ENCODE results near the gene IKZF4. TPM values are rescaled to one million over a fixed set of nuclear protein-coding genes. Genes with fewer than 3 reads are reported as not detected.

The IKZF4 gene
- 3.9 and 4.7 TPM in 2 replicates for polyA plus RNA-seq (2011; rRNA removed)
- polyA minus RNA-seq (2011; rRNA and poly(A)+ RNA removed): 5.3 and 7.0 TPM in 2 replicates

DNA sequence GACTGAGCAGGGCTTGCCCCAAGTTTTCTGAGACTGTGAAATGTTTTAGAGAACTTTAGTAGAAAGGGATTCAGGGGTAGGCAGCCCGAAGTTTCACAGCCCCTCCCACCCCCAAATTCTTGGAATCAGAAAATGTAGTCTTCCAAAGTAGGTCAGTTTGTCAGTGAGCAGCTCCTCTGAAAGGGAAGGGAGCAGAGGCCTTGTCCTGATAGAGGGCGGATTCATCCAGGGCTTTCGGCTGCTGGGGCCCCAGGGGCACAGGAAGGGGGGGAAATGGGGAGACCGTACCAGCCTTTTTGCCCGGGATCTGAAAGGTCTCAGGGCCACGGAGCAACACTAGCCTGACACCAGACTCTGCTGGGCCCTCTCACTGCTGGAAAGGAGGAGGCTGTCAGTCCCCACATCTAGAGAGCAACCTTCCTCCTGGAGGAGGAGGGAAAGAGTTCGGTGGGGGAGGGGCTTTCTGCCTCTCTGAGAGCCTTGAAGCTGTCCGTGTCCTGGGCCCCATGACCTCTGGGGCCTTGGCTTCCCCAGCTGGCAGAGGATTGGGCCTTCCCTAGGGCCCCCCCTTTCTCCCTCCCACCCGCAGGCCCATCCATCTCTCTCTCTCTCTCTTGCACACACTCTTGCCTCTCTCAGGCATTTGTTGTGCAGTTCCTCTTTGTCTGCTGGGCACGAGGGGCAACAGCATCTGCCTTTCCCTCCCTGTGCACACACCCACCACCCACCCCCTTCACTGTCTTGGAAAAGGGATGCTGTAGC lies at the start of gene IKZF4:
TSS of gene IKZF4 (plus strand) at position 621 of the 762 bp plus-strand sequence. CDS start 451 bp downstream, outside the sequence.
- CTCF ChIA-PET: interaction anchor here (0.6 to 4.2 kb wide), 3 partner anchors 9 to 26 kb away, joined by 3 to 25 read pairs (median 18); partner anchors contain the start of gene SUOX
- Histone ChIP-seq H3K27ac (ENCODE audit: low read depth, low read length) (peak within 1 kb of the TSS; percentile 57), H3K27me3 (ENCODE audit: control insufficient read depth, insufficient read depth, low read length) (no peaks in the 10 kb centered on the region), H3K4me3 (ENCODE audit: low read depth, low read length) (peak within 1 kb of the TSS; percentile 57), H3K9me3 (ENCODE audit: control insufficient read depth, insufficient read depth, low read length) (no peaks in the 10 kb centered on the region)
- no peak for DNase-seq (ENCODE audit: low read depth, low spot score)
- POLR2A ChIA-PET: interaction anchor here (0.6 to 2.9 kb wide), 9 partner anchors 9 to 1829 kb away, joined by 3 to 20 read pairs (median 4); partner anchors contain the start of genes PA2G4, RAB5B and SUOX
- TF ChIP-seq, protein P1, sequence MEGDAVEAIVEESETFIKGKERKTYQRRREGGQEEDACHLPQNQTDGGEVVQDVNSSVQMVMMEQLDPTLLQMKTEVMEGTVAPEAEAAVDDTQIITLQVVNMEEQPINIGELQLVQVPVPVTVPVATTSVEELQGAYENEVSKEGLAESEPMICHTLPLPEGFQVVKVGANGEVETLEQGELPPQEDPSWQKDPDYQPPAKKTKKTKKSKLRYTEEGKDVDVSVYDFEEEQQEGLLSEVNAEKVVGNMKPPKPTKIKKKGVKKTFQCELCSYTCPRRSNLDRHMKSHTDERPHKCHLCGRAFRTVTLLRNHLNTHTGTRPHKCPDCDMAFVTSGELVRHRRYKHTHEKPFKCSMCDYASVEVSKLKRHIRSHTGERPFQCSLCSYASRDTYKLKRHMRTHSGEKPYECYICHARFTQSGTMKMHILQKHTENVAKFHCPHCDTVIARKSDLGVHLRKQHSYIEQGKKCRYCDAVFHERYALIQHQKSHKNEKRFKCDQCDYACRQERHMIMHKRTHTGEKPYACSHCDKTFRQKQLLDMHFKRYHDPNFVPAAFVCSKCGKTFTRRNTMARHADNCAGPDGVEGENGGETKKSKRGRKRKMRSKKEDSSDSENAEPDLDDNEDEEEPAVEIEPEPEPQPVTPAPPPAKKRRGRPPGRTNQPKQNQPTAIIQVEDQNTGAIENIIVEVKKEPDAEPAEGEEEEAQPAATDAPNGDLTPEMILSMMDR (IDR thresholded peaks at IDR 0.05; ENCODE audit: low read depth, low read length): no peak

DNA sequence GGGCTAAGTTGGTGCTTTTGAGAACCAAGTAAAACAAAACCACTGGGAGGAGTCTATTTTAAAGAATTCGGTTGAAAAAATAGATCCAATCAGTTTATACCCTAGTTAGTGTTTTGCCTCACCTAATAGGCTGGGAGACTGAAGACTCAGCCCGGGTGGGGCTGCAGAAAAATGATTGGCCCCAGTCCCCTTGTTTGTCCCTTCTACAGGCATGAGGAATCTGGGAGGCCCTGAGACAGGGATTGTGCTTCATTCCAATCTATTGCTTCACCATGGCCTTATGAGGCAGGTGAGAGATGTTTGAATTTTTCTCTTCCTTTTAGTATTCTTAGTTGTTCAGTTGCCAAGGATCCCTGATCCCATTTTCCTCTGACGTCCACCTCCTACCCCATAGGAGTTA lies 48.8 kb upstream of the IKZF4 start:
- peak overlapping the region; percentile 31 for H3K4me3 ChIP-seq (ENCODE audit: low read depth, low read length)
- ChIA-PET POLR2A (no interaction called here), CTCF (interaction anchor here (0.9 kb wide), 1 partner anchor 17 kb away, joined by 5 read pairs; no protein-coding TSS in a partner anchor)

DNA sequence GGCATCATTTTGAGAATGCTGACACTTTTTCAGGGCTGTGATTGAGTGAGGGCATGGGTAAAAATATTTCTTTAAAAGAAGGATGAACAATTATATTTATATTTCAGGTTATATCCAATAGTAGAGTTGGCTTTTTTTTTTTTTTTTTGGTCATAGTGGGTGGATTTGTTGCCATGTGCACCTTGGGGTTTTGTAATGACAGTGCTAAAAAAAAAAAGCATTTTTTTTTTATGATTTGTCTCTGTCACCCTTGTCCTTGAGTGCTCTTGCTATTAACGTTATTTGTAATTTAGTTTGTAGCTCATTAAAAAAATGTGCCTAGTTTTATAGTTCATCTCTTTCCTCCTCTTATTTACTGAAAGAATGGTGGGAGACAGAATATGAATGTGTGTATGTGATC lies 48.4 kb upstream of the IKZF4 start:
- Histone ChIP-seq H3K4me3 (ENCODE audit: low read depth, low read length) (peak overlapping the region; percentile 66), H3K9me3 (ENCODE audit: control insufficient read depth, insufficient read depth, low read length) (peaks cover 4% of the 10 kb centered on the region; the same call in 1 of the 2 replicates), H3K27ac (ENCODE audit: low read depth, low read length) (peak overlapping the region; percentile 87), H3K27me3 (ENCODE audit: control insufficient read depth, insufficient read depth, low read length) (no peaks in the 10 kb centered on the region)
- CTCF ChIA-PET: interaction anchor here (0.9 kb wide), 1 partner anchor 17 kb away, joined by 5 read pairs; no protein-coding TSS in a partner anchor
- POLR2A ChIA-PET: no interaction called here
- TF ChIP-seq, protein P1 (IDR thresholded peaks at IDR 0.05; ENCODE audit: low read depth, low read length): no peak
- DNase-seq (ENCODE audit: low read depth, low spot score): no peak

More for the DNA sequence above, 48.8 kb upstream of the IKZF4 start:
- no peaks in the 10 kb centered on the region for H3K27me3 ChIP-seq (ENCODE audit: control insufficient read depth, insufficient read depth, low read length)
- TF ChIP-seq, protein P1 (IDR thresholded peaks at IDR 0.05; ENCODE audit: low read depth, low read length): no peak
- peak overlapping the region; percentile 48 for H3K27ac ChIP-seq (ENCODE audit: low read depth, low read length)
- no peak for DNase-seq (ENCODE audit: low read depth, low spot score)
- H3K9me3 ChIP-seq (ENCODE audit: control insufficient read depth, insufficient read depth, low read length): peaks cover 4% of the 10 kb centered on the region; the same call in 1 of the 2 replicates

DNA sequence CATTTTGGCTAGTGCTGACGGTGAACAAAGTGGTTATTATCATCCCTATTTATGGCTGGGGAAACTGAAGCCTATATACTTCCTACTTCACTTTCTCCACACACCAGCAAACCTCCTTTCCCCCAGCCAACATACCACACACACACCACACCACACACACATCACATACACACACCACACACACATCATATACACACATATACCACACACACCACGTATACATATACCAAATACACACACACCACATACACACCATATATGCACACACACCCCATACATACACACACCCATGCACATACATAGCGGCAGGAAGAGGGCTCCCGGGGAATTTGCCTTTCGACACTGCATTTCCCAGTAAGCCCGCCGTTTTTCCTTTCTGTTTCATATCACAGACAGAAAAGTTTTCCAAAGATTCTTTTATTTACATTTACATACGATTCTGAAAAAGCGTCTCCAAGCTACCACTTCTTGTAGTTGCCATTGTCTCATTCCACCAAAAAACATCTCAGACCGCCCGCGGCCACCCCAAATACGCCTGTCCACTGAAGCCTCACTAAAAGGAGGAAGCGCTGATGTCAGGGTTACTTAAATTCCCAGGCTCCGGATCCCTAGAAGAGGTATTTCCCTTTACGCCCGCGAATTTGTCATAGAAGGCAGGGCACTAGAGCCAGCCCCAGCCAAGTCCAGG lies 47.8 kb upstream of the IKZF4 start:
- Histone ChIP-seq H3K9me3 (ENCODE audit: control insufficient read depth, insufficient read depth, low read length) (peaks cover 4% of the 10 kb centered on the region; the same call in 1 of the 2 replicates), H3K4me3 (ENCODE audit: low read depth, low read length) (peak overlapping the region; percentile 66), H3K27me3 (ENCODE audit: control insufficient read depth, insufficient read depth, low read length) (no peaks in the 10 kb centered on the region), H3K27ac (ENCODE audit: low read depth, low read length) (peak overlapping the region; percentile 87)
- ChIA-PET POLR2A (interaction anchor here (0.8 to 2.0 kb wide), 13 partner anchors 12 to 1602 kb away, joined by 3 to 11 read pairs (median 5); partner anchors contain the start of genes CD63, DGKA, DNAJC14 and GDF11), CTCF (interaction anchor here (0.7 to 2.9 kb wide), 11 partner anchors 13 to 234 kb away, joined by 3 to 22 read pairs (median 5); partner anchors contain the start of gene SUOX)
- TF ChIP-seq, protein P1 (IDR thresholded peaks at IDR 0.05; ENCODE audit: low read depth, low read length): no peak
- DNase-seq (ENCODE audit: low read depth, low spot score): no peak
